OCI-LY7 (cell line): ENCODE measurements around the gene SELENOP. TPM values are rescaled to one million over a fixed set of nuclear protein-coding genes. Genes with fewer than 3 reads are reported as not detected.

Source experiments
- BruUV-seq: library from RNA; stranded (reverse); fragments of 400-500 nt; replicated peaks from 2 replicates; lab custom pipeline; 2021; lab: Mats Ljungman, UMichigan
- CTCF ChIA-PET: fragments of 300-600 bp; sonication (Branson Sonifier 250); formaldehyde crosslinking; loops from one replicate; lab custom pipeline; 2022; ENCODE audit warnings: antibody characterized with exemption; ENCODE audit not compliant: unreplicated experiment; lab: Charles Lee
- POLR2A ChIA-PET: fragments of 300-600 bp; sonication (Branson Sonifier 250); formaldehyde crosslinking; loops from one replicate; lab custom pipeline; 2022; ENCODE audit warnings: antibody characterized with exemption; lab: Charles Lee
- DNase-seq: peaks from one replicate; pipeline ENCODE4 v3.0.0-alpha.2; 2015; ENCODE audit warnings: low spot score
- H2AFZ ChIP-seq: fragments of 200-600 bp; sonication (generic), shearing (Covaris generic); 2 replicates; pipeline ENCODE4 v1.6.1; 2014; ENCODE audit warnings: mild to moderate bottlenecking, antibody characterized with exemption, low read length, moderate library complexity
- H3K27ac ChIP-seq: fragments of 200-600 bp; sonication (generic); 2 replicates; pipeline ENCODE4 v1.5.1; 2014; ENCODE audit warnings: mixed run types, low read depth, mild to moderate bottlenecking, moderate library complexity, low read length, inconsistent platforms; ENCODE audit not compliant: poor library complexity, severe bottlenecking
- H3K36me3 ChIP-seq: fragments of 200-600 bp; sonication (generic); 2 replicates; pipeline ENCODE4 v1.6.1; 2014; ENCODE audit warnings: mild to moderate bottlenecking, antibody characterized with exemption, low read length, moderate library complexity, mixed read lengths; ENCODE audit not compliant: insufficient read depth
- H3K4me1 ChIP-seq: fragments of 200-600 bp; sonication (generic); 2 replicates; pipeline ENCODE4 v1.5.1; 2014; ENCODE audit warnings: mild to moderate bottlenecking, low read length; ENCODE audit not compliant: insufficient read depth, poor library complexity, severe bottlenecking
- H3K4me2 ChIP-seq: fragments of 200-600 bp; sonication (generic); 2 replicates; pipeline ENCODE4 v1.6.1; 2014; ENCODE audit warnings: mild to moderate bottlenecking, low read length
- H3K4me3 ChIP-seq: fragments of 200-600 bp; sonication (generic); 2 replicates; pipeline ENCODE4 v1.5.1; 2014; ENCODE audit warnings: mild to moderate bottlenecking, low read depth, low read length; ENCODE audit not compliant: poor library complexity, severe bottlenecking
- H3K79me2 ChIP-seq: fragments of 200-600 bp; sonication (generic); 2 replicates; pipeline ENCODE4 v1.6.1; 2016; ENCODE audit warnings: low read depth, mild to moderate bottlenecking, low read length, moderate library complexity, mixed read lengths; ENCODE audit not compliant: insufficient read depth
- H3K9me2 ChIP-seq: fragments of 200-600 bp; sonication (generic); 2 replicates; pipeline ENCODE4 v1.6.1; 2016; ENCODE audit warnings: mild to moderate bottlenecking, low read length, mixed read lengths; ENCODE audit not compliant: insufficient read depth
- H3K9me3 ChIP-seq: fragments of 200-600 bp; sonication (generic); 2 replicates; pipeline ENCODE4 v1.6.1; 2014; ENCODE audit warnings: mild to moderate bottlenecking, mixed run types, low read length, mixed read lengths
- H4K20me1 ChIP-seq: fragments of 200-600 bp; sonication (generic); 2 replicates; pipeline ENCODE4 v1.6.1; 2014; ENCODE audit warnings: mild to moderate bottlenecking, antibody characterized with exemption, low read length, moderate library complexity, mixed read lengths; ENCODE audit not compliant: insufficient read depth
- EZH2phosphoT487 ChIP-seq: fragments of 200-600 bp; sonication (generic); IDR thresholded peaks from 2 replicates; pipeline ENCODE4 v1.6.1; 2018; ENCODE audit warnings: low read depth, borderline replicate concordance, mild to moderate bottlenecking, mixed run types, antibody characterized with exemption, low read length, moderate library complexity, mixed read lengths
- intact Hi-C: fragments of 100-400 bp; cut with micrococcal nuclease; formaldehyde crosslinking; loops from one replicate; pipeline ENCODE4 v1.10.0; 2022; ENCODE audit not compliant: unreplicated experiment
- total RNA-seq, 2 experiments: library from RNA; depleted of rRNA in 1 of 2; stranded (reverse); fragments of >200 nt in 1 of 2; shearing (Covaris generic) in 1 of 2; gene quantifications; 2 replicates each; pipeline ENCODE4 v1.2.3, GENCODE V29; 2014 to 2022
- TF ChIP-seq, protein P1 (sequence below): fragments of 200-600 bp; sonication (generic); conservative IDR thresholded peaks from 2 replicates; pipeline ENCODE4 v1.5.1; 2014; ENCODE audit warnings: mild to moderate bottlenecking, antibody characterized with exemption, low read length, moderate library complexity, mixed read lengths

Gene SELENOP
- total RNA-seq, 2 experiments from 2014 or later, result not detected

- no peak for DNase-seq
- no peaks in the 10 kb centered on the region for H3K79me2 ChIP-seq
- intact Hi-C loops, result no loop called here
- ChIA-PET CTCF (no interaction called here), POLR2A (no interaction called here)
- H3K27ac ChIP-seq, result no peak overlapping the region
- H3K4me2 ChIP-seq, result no peak overlapping the region
- no peaks in the 10 kb centered on the region for H3K9me2 ChIP-seq
- no TSS peak for BruUV-seq
- no peaks in the 10 kb centered on the region for H3K9me3 ChIP-seq
- H3K4me1 ChIP-seq, result no peaks in the 10 kb centered on the region
- H3K4me3 ChIP-seq, result no peak overlapping the region
- TF ChIP-seq, protein P1, sequence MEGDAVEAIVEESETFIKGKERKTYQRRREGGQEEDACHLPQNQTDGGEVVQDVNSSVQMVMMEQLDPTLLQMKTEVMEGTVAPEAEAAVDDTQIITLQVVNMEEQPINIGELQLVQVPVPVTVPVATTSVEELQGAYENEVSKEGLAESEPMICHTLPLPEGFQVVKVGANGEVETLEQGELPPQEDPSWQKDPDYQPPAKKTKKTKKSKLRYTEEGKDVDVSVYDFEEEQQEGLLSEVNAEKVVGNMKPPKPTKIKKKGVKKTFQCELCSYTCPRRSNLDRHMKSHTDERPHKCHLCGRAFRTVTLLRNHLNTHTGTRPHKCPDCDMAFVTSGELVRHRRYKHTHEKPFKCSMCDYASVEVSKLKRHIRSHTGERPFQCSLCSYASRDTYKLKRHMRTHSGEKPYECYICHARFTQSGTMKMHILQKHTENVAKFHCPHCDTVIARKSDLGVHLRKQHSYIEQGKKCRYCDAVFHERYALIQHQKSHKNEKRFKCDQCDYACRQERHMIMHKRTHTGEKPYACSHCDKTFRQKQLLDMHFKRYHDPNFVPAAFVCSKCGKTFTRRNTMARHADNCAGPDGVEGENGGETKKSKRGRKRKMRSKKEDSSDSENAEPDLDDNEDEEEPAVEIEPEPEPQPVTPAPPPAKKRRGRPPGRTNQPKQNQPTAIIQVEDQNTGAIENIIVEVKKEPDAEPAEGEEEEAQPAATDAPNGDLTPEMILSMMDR, result no peak
- no peak overlapping the region for H2AFZ ChIP-seq
- H3K36me3 ChIP-seq, result no peaks in the 10 kb centered on the region
- H4K20me1 ChIP-seq, result no peaks in the 10 kb centered on the region
These were observed 12.5 kb downstream of the SELENOP start for GRCh38 chr5:42799241-42799608.

GRCh38 chr5:42798284-42799240 is 13.1 kb downstream of the SELENOP start:
- Histone ChIP-seq H3K4me2 (no peak overlapping the region), H3K79me2 (no peaks in the 10 kb centered on the region), H3K27ac (no peak overlapping the region), H4K20me1 (no peaks in the 10 kb centered on the region), H3K36me3 (no peaks in the 10 kb centered on the region), H3K9me2 (no peaks in the 10 kb centered on the region), H3K9me3 (no peaks in the 10 kb centered on the region), H3K4me3 (no peak overlapping the region), H3K4me1 (no peaks in the 10 kb centered on the region), H2AFZ (no peak overlapping the region)
- BruUV-seq, result no TSS peak
- CTCF ChIA-PET, result no interaction called here
- DNase-seq, result no peak
- intact Hi-C loops, result no loop called here
- no peak for TF ChIP-seq EZH2phosphoT487
- TF ChIP-seq, protein P1, result no peak
- POLR2A ChIA-PET, result interaction anchor here (0.7 kb wide), 1 partner anchor 37 kb away, joined by 3 read pairs; no protein-coding TSS in a partner anchor

DNA sequence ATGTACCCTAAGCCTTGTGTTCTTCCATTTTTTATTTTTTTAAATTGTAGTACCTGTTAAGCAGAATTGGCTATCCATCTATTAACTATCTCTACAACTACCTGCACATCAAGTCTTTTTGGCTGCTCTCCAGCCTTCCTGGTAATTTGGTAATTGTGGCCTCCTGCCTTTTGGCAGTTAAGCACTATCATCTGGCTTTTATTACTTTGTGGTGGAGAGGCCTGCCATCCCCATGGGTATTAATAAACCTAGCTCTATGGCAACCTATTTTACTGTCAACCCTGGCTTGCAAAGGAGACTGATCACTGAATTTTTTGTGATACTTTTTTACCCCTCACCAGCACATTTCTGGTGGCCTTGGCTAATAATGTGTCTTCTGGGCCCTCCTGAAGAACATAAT is 20.5 kb downstream of the SELENOP start:
- 0 out of 2 replicates have a peak, but pooled peaks cover 5% of the 10 kb centered on the region for H3K9me3 ChIP-seq
- intact Hi-C loops, result no loop called here
- POLR2A ChIA-PET, result interaction anchor here (0.6 kb wide), 1 partner anchor 762 kb away, joined by 3 read pairs; no protein-coding TSS in a partner anchor
- no peaks in the 10 kb centered on the region for H3K9me2 ChIP-seq
- no peak overlapping the region for H2AFZ ChIP-seq
- no peaks in the 10 kb centered on the region for H3K4me1 ChIP-seq
- no peak for DNase-seq
- no peak overlapping the region for H3K27ac ChIP-seq
- no peak overlapping the region for H3K4me3 ChIP-seq
- TF ChIP-seq EZH2phosphoT487, result no peak
- TF ChIP-seq, protein P1, result no peak
- no peaks in the 10 kb centered on the region for H3K36me3 ChIP-seq
- CTCF ChIA-PET, result no interaction called here
- no peak overlapping the region for H3K4me2 ChIP-seq
- H3K79me2 ChIP-seq, result no peaks in the 10 kb centered on the region
- H4K20me1 ChIP-seq, result no peaks in the 10 kb centered on the region
- BruUV-seq, result no TSS peak
